Measurements from ENCODE around the gene USP3.
"Not testable (repeated sequence)": the region's sequence is repeated elsewhere in the genome, so short reads cannot be mapped to it uniquely, and the experiment has no call there.

DNA sequence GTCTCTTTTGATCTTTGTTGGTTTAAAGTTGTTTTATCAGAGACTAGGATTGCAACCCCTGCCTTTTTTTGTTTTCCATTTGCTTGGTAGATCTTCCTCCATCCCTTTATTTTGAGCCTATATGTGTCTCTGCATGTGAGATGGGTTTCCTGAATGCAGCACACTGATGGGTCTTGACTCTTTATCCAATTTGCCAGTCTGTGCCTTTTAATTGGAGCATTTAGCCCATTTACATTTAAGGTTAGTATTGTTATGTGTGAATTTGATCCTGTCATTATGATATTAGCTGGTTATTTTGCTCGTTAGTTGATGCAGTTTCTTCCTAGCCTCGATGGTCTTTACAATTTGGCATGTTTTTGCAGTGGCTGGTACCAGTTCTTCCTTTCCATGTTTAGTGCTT lies 116.4 kb downstream of the USP3 start:
- TF ChIP-seq POLR2A (IDR thresholded peaks at IDR 0.05), result not testable (repeated sequence)
- TF ChIP-seq, protein P1, sequence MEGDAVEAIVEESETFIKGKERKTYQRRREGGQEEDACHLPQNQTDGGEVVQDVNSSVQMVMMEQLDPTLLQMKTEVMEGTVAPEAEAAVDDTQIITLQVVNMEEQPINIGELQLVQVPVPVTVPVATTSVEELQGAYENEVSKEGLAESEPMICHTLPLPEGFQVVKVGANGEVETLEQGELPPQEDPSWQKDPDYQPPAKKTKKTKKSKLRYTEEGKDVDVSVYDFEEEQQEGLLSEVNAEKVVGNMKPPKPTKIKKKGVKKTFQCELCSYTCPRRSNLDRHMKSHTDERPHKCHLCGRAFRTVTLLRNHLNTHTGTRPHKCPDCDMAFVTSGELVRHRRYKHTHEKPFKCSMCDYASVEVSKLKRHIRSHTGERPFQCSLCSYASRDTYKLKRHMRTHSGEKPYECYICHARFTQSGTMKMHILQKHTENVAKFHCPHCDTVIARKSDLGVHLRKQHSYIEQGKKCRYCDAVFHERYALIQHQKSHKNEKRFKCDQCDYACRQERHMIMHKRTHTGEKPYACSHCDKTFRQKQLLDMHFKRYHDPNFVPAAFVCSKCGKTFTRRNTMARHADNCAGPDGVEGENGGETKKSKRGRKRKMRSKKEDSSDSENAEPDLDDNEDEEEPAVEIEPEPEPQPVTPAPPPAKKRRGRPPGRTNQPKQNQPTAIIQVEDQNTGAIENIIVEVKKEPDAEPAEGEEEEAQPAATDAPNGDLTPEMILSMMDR (IDR thresholded peaks at IDR 0.05), result not testable (repeated sequence)
